Stimulated activated CD4-positive, alpha-beta T cell treated with anti-CD3 and anti-CD28 coated beads, Interleukin-4, amount 100 ng/mL, for 4 hours (primary cell): ENCODE data around the gene RYK.
"Not testable (repeated sequence)": the region's sequence is repeated elsewhere in the genome, so short reads cannot be mapped to it uniquely, and the experiment has no call there.

Experiments used
- DNase-seq, 2 experiments: peaks; one replicate each; pipeline ENCODE4 v3.0.0-alpha.2; 2020

RYK gene

GRCh38 chr3:134250717-134251220, at the start of gene RYK:
Gene RYK, minus strand, starts transcription at chr3:134250859. Its CDS starts 205 bp downstream, at chr3:134250654.
- DNase-seq = peak; percentile 70 to 75

- no peak for DNase-seq
Measured at GRCh38 chr3:134299888-134300206, 49.2 kb upstream of the RYK start.

- DNase-seq = no peak
Measured at GRCh38 chr3:134299185-134299887, 48.7 kb upstream of the RYK start.

- DNase-seq = no peak
Measured at GRCh38 chr3:134298249-134298648, 47.6 kb upstream of the RYK start.

GRCh38 chr3:134296616-134297015, 46.0 kb upstream of the RYK start:
- no peak for DNase-seq

GRCh38 chr3:134295930-134296329, 45.3 kb upstream of the RYK start:
- no peak for DNase-seq

GRCh38 chr3:134294302-134295280, 43.9 kb upstream of the RYK start:
- peak; percentile 12 to 66 for DNase-seq

- DNase-seq = no peak
Measured at GRCh38 chr3:134291319-134292254, 40.9 kb upstream of the RYK start.

- no peak for DNase-seq
Measured at GRCh38 chr3:134287512-134287911, 36.9 kb upstream of the RYK start.

GRCh38 chr3:134284438-134284837, 33.8 kb upstream of the RYK start:
- no peak for DNase-seq

GRCh38 chr3:134282659-134283047, 32.0 kb upstream of the RYK start:
- no peak for DNase-seq

GRCh38 chr3:134281912-134282658, 31.4 kb upstream of the RYK start:
- DNase-seq = no peak

GRCh38 chr3:134279466-134279865, 28.8 kb upstream of the RYK start:
- DNase-seq = no peak

- DNase-seq = no peak
Measured at GRCh38 chr3:134277066-134277660, 26.5 kb upstream of the RYK start.

GRCh38 chr3:134276086-134276485, 25.4 kb upstream of the RYK start:
- DNase-seq = no peak

GRCh38 chr3:134275110-134275509, 24.5 kb upstream of the RYK start:
- DNase-seq = not testable (repeated sequence)

GRCh38 chr3:134274571-134274970, 23.9 kb upstream of the RYK start:
- DNase-seq = no peak

- no peak for DNase-seq
Measured at GRCh38 chr3:134267996-134268395, 17.3 kb upstream of the RYK start.

- DNase-seq = no peak
Measured at GRCh38 chr3:134260987-134261386, 10.3 kb upstream of the RYK start.

- no peak for DNase-seq
Measured at GRCh38 chr3:134258761-134259347, 8.2 kb upstream of the RYK start.

GRCh38 chr3:134255404-134255803, 4.7 kb upstream of the RYK start:
- DNase-seq = no peak
